Neutrophil (primary cell): ENCODE measurements around the gene LGR6.

ENCODE experiments used
- H3K27ac ChIP-seq: fragments of 200-600 bp; sonication (generic); 2 replicates; pipeline ENCODE4 v1.5.1; 2016; ENCODE audit warnings: mild to moderate bottlenecking, moderate library complexity
- H3K27me3 ChIP-seq: fragments of 200-600 bp; sonication (generic); 2 replicates; pipeline ENCODE4 v1.6.0; 2016; ENCODE audit warnings: mild to moderate bottlenecking
- H3K36me3 ChIP-seq: fragments of 200-600 bp; sonication (generic); 2 replicates; pipeline ENCODE4 v1.5.1; 2017
- H3K4me1 ChIP-seq, 2 experiments: fragments of 200-600 bp in 1 of 2; sonication (generic) in 1 of 2; 1 replicate in 1 of 2; 2 replicates in 1 of 2; pipeline versions ENCODE4 v1.5.1 to v1.6.1; 2013 to 2016; ENCODE audit warnings: low read depth in 1 of 2, low read length in 1 of 2, mild to moderate bottlenecking in 1 of 2, moderate library complexity in 1 of 2; ENCODE audit not compliant: control insufficient read depth in 1 of 2, insufficient read depth in 1 of 2
- H3K4me3 ChIP-seq, 2 experiments: fragments of 200-600 bp in 1 of 2; sonication (generic) in 1 of 2; 1 replicate in 1 of 2; 2 replicates in 1 of 2; pipeline ENCODE4 v1.5.1; 2013 to 2016; ENCODE audit warnings: low read depth in 1 of 2, low read length in 1 of 2, mild to moderate bottlenecking in 1 of 2, moderate library complexity in 1 of 2
- H3K9me3 ChIP-seq: fragments of 200-600 bp; sonication (generic); 2 replicates; pipeline ENCODE4 v1.5.1; 2016
- CTCF ChIP-seq: fragments of 200-600 bp; sonication (generic); IDR thresholded peaks from 2 replicates; pipeline ENCODE4 v1.5.1; 2016; ENCODE audit warnings: antibody characterized with exemption

LGR6 gene

GRCh38 chr1:202241376-202242079 lies 47.9 kb downstream of the LGR6 start:
- Histone ChIP-seq H3K4me1 (no peaks in the 10 kb centered on the region), H3K27ac (no peak overlapping the region), H3K36me3 (no peaks in the 10 kb centered on the region), H3K9me3 (no peaks in the 10 kb centered on the region), H3K27me3 (peaks cover 32% of the 10 kb centered on the region), H3K4me3 (no peak overlapping the region)
- no peak for TF ChIP-seq CTCF

GRCh38 chr1:202242080-202242419 lies 48.5 kb downstream of the LGR6 start:
- H3K27me3 ChIP-seq = peaks cover 26% of the 10 kb centered on the region
- no peak for TF ChIP-seq CTCF
- no peaks in the 10 kb centered on the region for H3K36me3 ChIP-seq
- H3K4me1 ChIP-seq = no peaks in the 10 kb centered on the region
- H3K9me3 ChIP-seq = no peaks in the 10 kb centered on the region
- H3K27ac ChIP-seq = no peak overlapping the region
- H3K4me3 ChIP-seq = no peak overlapping the region

GRCh38 chr1:202243006-202243405 lies 49.4 kb downstream of the LGR6 start:
- H3K4me3 ChIP-seq = no peak overlapping the region
- no peaks in the 10 kb centered on the region for H3K36me3 ChIP-seq
- no peaks in the 10 kb centered on the region for H3K9me3 ChIP-seq
- no peak overlapping the region for H3K27ac ChIP-seq
- no peak for TF ChIP-seq CTCF
- H3K27me3 ChIP-seq = peaks cover 24% of the 10 kb centered on the region
- H3K4me1 ChIP-seq = no peaks in the 10 kb centered on the region

- Histone ChIP-seq H3K27ac (no peak overlapping the region), H3K27me3 (peaks cover 29% of the 10 kb centered on the region)
- no peak for TF ChIP-seq CTCF
Observed at GRCh38 chr1:202244841-202245261, 51.3 kb downstream of the LGR6 start.

GRCh38 chr1:202245391-202245790 lies 51.8 kb downstream of the LGR6 start:
- H3K27ac ChIP-seq = no peak overlapping the region
- no peak overlapping the region for H3K4me3 ChIP-seq
- TF ChIP-seq CTCF = no peak
- H3K27me3 ChIP-seq = peaks cover 32% of the 10 kb centered on the region
- H3K9me3 ChIP-seq = no peaks in the 10 kb centered on the region
- no peaks in the 10 kb centered on the region for H3K36me3 ChIP-seq
- no peaks in the 10 kb centered on the region for H3K4me1 ChIP-seq

More at GRCh38 chr1:202244841-202245261, 51.3 kb downstream of the LGR6 start:
- no peaks in the 10 kb centered on the region for H3K36me3 ChIP-seq
- no peak overlapping the region for H3K4me3 ChIP-seq
- H3K4me1 ChIP-seq = no peaks in the 10 kb centered on the region
- H3K9me3 ChIP-seq = no peaks in the 10 kb centered on the region
